ENCODE measurements around the gene RAMP1.
"Not testable (repeated sequence)": the region's sequence is repeated elsewhere in the genome, so short reads cannot be mapped to it uniquely, and the experiment has no call there.

Gene RAMP1

DNA sequence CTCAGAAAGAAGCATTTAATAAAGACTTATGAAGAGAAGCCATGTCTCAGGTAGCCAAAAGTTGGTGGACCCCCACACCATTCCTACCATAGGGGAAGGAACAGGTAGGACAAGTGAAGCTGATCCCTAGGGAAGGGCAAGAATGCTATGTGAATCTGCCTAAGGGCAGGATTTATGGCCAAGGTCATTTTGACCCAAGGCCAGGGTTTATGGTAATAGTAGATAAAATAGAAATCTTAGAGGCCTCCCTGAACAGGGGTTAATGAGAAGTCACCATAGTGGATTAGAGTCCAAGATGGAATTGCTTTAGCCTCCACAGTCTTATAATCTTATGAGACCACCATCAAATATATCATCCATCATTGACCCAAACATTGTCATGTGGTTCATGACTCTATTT, 81.4 kb downstream of the RAMP1 start:
- TF ChIP-seq, protein P1, sequence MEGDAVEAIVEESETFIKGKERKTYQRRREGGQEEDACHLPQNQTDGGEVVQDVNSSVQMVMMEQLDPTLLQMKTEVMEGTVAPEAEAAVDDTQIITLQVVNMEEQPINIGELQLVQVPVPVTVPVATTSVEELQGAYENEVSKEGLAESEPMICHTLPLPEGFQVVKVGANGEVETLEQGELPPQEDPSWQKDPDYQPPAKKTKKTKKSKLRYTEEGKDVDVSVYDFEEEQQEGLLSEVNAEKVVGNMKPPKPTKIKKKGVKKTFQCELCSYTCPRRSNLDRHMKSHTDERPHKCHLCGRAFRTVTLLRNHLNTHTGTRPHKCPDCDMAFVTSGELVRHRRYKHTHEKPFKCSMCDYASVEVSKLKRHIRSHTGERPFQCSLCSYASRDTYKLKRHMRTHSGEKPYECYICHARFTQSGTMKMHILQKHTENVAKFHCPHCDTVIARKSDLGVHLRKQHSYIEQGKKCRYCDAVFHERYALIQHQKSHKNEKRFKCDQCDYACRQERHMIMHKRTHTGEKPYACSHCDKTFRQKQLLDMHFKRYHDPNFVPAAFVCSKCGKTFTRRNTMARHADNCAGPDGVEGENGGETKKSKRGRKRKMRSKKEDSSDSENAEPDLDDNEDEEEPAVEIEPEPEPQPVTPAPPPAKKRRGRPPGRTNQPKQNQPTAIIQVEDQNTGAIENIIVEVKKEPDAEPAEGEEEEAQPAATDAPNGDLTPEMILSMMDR (IDR thresholded peaks at IDR 0.05; ENCODE audit: borderline replicate concordance, insufficient read depth, low read depth, low read length): no peak
- no peak overlapping the region for H3K4me3 ChIP-seq (ENCODE audit: low read depth, low read length)

GRCh38 chr2:237941239-237941638, 81.8 kb downstream of the RAMP1 start:
- TF ChIP-seq, protein P1 (IDR thresholded peaks at IDR 0.05; ENCODE audit: borderline replicate concordance, insufficient read depth, low read depth, low read length): no peak
- no peak overlapping the region for H3K4me3 ChIP-seq (ENCODE audit: low read depth, low read length)

DNA sequence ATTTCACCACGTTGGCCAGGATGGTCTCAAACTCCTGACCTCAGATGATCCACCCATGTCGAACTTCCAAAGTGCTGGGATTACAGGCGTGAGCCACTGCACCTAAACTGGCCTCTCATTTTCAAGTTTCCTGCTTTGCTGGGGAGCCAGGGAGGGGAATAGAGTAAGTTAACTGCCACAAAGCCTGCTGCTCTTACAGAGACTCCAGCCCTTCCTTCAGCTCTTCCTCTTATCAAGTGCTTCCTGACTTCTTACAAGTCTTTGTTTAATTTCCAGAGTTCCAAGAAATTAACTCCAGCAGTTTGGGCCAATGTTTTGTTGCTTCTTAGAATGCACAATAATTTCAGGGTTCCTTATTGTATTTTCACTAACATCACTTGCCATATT, 83.1 kb downstream of the RAMP1 start:
- TF ChIP-seq, protein P1 (IDR thresholded peaks at IDR 0.05; ENCODE audit: borderline replicate concordance, insufficient read depth, low read depth, low read length): no peak
- no peak overlapping the region for H3K4me3 ChIP-seq (ENCODE audit: low read depth, low read length)

- TF ChIP-seq, protein P1 (IDR thresholded peaks at IDR 0.05; ENCODE audit: borderline replicate concordance, insufficient read depth, low read depth, low read length): no peak
- H3K4me3 ChIP-seq (ENCODE audit: low read depth, low read length): no peak overlapping the region
Measured at GRCh38 chr2:237943395-237944094, 84.1 kb downstream of the RAMP1 start.

DNA sequence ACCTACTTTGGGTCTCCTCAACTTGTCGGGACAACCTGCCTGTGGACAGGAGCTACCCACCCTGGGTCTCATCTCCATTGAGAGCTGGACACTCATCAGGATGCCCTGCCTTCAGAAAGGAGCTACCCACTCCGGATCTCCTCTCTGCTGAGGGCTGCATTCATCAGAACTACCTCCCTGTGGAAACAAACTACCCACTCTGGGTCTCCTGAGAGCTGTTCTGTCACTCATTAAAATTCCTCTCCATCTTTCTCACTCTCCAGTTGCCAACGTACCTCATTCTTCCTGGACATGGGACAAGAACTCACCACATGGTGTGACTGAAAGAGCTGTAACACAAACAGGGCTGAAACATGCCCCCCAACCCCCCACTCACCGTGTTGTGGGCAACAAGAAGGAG, 84.9 kb downstream of the RAMP1 start:
- H3K4me3 ChIP-seq (ENCODE audit: low read depth, low read length): no peak overlapping the region
- TF ChIP-seq, protein P1 (IDR thresholded peaks at IDR 0.05; ENCODE audit: borderline replicate concordance, insufficient read depth, low read depth, low read length): no peak

DNA sequence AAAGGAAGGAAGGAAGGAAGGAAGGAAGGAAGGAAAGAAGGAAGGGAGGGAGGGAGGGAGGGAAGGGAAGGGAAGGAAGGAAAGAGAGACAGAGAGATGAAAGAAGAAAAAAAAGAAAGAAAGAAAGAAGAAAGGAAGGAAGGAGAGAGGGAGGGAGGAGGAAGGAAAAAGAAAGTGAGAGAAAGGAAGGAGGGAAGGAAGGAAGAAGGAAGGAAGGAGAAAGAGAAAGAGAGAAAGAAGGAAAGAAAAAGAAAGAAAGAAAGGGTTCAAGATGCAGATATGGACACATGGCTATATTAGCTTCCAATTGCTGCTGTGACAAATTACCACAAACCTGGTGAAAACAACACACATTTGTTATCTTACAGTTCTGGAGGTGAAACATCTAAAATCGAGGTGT, 87.0 kb downstream of the RAMP1 start:
- TF ChIP-seq, protein P1 (IDR thresholded peaks at IDR 0.05; ENCODE audit: borderline replicate concordance, insufficient read depth, low read depth, low read length): no peak
- H3K4me3 ChIP-seq (ENCODE audit: low read depth, low read length): no peak overlapping the region

DNA sequence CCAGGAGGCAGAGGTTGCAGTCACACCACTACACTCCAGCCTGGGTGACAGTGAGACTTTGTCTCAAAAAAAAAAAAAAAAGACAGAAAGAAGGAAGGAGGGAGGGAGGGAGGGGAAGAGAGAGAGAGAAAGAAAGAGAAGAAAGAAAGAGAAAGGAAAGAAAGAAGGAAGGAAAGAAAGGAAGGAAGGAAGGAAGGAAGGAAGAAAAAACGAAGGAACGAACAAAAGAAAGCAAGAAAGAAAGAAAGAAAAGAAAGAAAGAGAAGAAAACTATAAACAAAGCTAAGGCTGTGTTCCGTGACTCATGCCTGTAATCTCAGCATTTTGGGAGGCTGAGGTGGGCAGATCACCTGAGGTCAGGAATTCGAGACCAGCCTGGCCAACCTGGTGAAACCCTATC, 91.9 kb downstream of the RAMP1 start:
- H3K4me3 ChIP-seq (ENCODE audit: low read depth, low read length): not testable (repeated sequence)
